Activated naive CD4-positive, alpha-beta T cell treated with anti-CD3 and anti-CD28 coated beads, Interleukin-2, amount 50 U/mL, for 72 hours (primary cell): ENCODE results near the gene IFT52. TPM values are rescaled to one million over a fixed set of nuclear protein-coding genes. Genes with fewer than 3 reads are reported as not detected.
"Not testable (repeated sequence)": the region's sequence is repeated elsewhere in the genome, so short reads cannot be mapped to it uniquely, and the experiment has no call there.

Experiments used
- ATAC-seq, 2 donors: fragments of 150-1000 bp; cut with Tn5 transposase; 2 replicates each; pipeline ENCODE4 v1.10.0; 2021; ENCODE audit warnings: mild to moderate bottlenecking in 2 of 2, moderate library complexity in 2 of 2
- DNase-seq, 2 donors: peaks; one replicate each; pipeline ENCODE4 v3.0.0; 2021 to 2022; ENCODE audit warnings: low spot score in 2 of 2
- H3K27ac Mint-ChIP-seq, 2 donors: one replicate each; pipeline ENCODE4 v1.8.0; 2022; ENCODE audit warnings: mild to moderate bottlenecking in 2 of 2, mixed read lengths in 2 of 2
- H3K36me3 Mint-ChIP-seq, 2 donors: one replicate each; pipeline ENCODE4 v1.8.0; 2022; ENCODE audit warnings: mixed read lengths in 2 of 2
- H3K9me3 Mint-ChIP-seq, 2 donors: one replicate each; pipeline ENCODE4 v1.8.0; 2022; ENCODE audit warnings: mixed read lengths in 2 of 2
- total RNA-seq, 2 donors: library from RNA; stranded (reverse); gene quantifications; one replicate each; pipeline ENCODE4 v1.2.3, GENCODE V29; 2022

Gene IFT52
- total RNA-seq, 2 donors from 2014 or later: 15.4 to 15.5 TPM

DNA sequence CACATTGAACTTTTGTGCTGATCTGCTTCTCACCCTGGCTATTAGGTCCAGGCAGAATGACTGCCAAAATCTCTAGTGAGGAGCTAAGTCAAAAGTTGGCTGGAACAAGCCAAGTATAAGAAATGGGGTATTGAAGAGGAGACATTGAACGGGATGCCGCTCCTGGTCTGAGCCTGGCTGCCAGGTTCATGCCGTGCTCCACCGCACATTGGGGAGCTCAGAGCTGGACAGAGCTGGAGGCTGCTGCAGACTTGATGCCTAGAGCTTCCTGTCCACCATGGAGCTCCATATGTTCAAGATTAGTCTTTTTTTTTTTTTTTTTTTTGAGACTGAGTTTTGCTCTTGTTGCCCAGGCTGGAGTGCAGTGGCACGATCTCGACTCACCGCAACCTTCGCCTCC lies 4.1 kb upstream of the IFT52 start:
- H3K36me3 Mint-ChIP-seq: peaks cover 0 to 6% of the 10 kb centered on the region in 2 donors
- no peaks in the 10 kb centered on the region for H3K9me3 Mint-ChIP-seq
- ATAC-seq (no peak), DNase-seq (no peak)
- H3K27ac Mint-ChIP-seq: no peak overlapping the region

DNA sequence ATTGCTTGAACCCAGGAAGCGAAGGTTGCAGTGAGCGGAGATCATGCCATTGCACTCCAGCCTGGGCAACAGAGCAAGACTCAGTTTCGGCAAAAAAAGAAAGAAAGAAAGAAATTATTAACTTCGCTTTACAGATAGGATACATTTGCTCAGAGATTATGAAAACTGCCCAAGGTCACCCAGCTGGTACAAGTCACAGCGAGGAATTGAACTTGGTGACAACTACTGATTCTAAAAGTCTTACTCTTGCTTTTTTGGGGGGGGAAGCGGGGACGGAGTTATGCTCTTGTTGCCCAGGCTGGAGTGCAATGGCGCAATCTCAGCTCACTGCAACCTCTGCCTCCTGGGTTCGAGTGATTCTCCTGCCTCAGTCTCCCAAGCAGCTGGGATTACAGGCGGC lies 2.2 kb upstream of the IFT52 start:
- not testable (repeated sequence) for ATAC-seq, H3K36me3 Mint-ChIP-seq, H3K9me3 Mint-ChIP-seq, DNase-seq, H3K27ac Mint-ChIP-seq

DNA sequence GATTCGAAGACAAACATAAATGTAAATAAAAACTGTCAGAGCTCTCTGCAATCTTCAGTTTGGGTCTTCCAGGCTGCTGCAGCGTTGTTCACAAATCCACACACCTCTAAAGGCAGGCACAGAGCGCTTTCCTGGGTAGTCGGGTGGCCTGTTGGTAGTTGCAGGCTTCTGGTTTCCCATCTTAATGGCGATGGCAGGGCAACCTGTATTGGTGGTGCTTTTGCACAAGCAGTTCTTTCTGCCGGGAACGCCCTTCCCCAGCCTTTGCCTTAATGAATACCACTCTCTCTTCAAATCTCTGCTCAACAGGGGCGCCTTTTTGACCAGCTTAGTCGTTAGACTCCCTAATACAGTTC lies 723 bp upstream of the IFT52 start:
- Mint-ChIP-seq H3K27ac (peak overlapping the region; percentile 95 to 96), H3K36me3 (peaks cover 0 to 6% of the 10 kb centered on the region in 2 donors), H3K9me3 (no peaks in the 10 kb centered on the region)
- DNase-seq: no peak
- ATAC-seq: peak in 1 of 2 donors; percentile 3

DNA sequence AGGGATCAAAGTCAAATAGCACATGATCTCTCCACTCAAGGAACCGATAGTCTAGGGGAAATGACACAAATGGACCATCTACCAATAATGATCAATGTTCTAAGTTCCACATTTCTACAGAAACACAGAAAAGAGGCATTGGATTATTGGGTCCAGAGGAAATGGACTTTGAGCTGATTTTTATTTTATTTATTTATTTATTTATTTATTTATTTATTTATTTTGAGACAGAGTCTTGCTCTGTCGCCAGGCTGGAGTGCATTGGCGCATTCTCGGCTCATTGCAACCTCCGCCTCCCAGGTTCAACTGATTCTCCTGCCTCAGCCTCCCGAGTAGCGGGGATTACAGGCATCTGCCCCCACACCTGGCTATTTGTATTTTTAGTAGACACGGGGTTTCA lies 11.2 kb downstream of the IFT52 start:
- not testable (repeated sequence) for H3K9me3 Mint-ChIP-seq, H3K36me3 Mint-ChIP-seq, H3K27ac Mint-ChIP-seq, ATAC-seq, DNase-seq

DNA sequence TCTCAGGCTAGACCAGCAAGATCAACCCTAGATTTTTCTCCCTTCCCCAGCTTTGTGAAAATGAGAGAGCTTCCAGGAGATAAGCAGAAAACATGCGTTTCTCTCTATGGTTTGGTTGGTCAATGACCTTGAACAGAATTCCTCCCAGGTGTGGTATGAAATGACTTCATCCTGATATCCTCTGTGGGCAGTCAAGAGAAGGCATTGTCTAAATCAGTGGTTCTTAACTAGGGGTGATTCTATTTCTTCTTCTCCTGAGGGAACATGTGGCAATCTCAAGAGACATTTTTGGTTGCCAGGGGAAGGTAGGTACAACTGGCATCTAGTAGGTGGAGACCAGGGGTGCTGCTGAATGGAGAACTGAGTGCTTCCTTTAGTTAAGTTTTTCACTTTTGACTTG lies 12.4 kb downstream of the IFT52 start:
- DNase-seq: no peak
- Mint-ChIP-seq H3K27ac (no peak overlapping the region), H3K9me3 (no peaks in the 10 kb centered on the region), H3K36me3 (no peaks in the 10 kb centered on the region)
- ATAC-seq: no peak

DNA sequence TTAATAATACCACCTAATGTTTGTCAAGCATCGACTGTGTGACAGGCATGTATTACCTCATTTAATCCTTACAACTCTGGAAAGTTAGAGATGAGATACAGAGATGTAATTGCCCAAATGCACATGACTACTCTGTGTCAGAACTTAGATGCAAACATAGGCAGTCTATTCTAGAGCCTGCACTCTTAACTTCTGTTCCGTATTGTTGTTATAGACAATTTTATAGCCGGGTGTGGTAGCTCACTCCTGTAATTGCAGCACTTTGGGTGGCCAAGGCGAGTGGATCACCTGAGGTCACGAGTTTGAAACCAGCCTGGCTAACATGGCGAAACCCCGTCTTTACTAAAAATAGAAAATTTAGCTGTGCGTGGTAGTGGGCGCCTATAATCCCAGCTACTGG lies 15.0 kb downstream of the IFT52 start:
- DNase-seq (no peak), ATAC-seq (no peak)
- H3K27ac Mint-ChIP-seq: no peak overlapping the region
- H3K9me3 Mint-ChIP-seq: no peaks in the 10 kb centered on the region
- H3K36me3 Mint-ChIP-seq: no peaks in the 10 kb centered on the region

DNA sequence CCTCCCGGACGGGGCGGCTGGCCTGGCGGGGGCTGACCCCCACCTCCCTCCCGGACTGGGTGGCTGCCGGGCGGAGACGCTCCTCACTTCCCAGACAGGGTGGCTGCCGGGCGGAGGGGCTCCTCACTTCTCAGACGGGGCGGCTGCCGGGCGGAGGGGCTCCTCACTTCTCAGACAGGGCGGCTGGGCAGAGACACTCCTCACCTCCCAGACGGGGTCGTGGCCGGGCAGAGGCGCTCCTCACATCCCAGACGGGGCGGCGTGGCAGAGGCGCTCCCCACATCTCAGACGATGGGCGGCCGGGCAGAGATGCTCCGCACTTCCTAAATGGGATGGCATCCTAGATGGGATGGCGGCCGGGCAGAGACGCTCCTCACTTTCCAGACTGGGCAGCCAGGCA lies 16.5 kb downstream of the IFT52 start:
- not testable (repeated sequence) for H3K27ac Mint-ChIP-seq, DNase-seq, H3K36me3 Mint-ChIP-seq, H3K9me3 Mint-ChIP-seq, ATAC-seq

DNA sequence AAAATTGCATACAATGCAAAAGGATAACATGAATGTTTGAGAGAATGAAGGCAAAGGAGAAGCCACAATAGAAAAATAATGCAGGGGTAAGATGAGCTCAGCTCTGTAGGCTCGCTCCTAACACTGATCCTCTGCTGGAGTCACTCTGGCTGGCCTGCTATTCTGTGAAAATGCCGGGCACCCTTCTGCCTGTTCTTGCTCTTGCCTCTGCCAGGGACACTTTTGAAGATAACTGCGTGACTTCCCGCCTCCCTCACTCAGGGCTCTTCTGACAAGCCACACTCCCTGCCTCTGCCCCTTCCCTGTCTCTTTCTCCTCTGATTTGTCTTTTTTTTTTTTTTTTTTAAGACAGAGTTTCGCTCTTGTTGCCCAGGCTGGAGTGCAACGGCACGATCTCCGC lies 40.9 kb downstream of the IFT52 start:
- DNase-seq (no peak), ATAC-seq (no peak)
- no peaks in the 10 kb centered on the region for H3K9me3 Mint-ChIP-seq
- H3K27ac Mint-ChIP-seq: peak overlapping the region in 1 of 2 donors; percentile 46
- peaks cover 0 to 9% of the 10 kb centered on the region in 2 donors for H3K36me3 Mint-ChIP-seq

DNA sequence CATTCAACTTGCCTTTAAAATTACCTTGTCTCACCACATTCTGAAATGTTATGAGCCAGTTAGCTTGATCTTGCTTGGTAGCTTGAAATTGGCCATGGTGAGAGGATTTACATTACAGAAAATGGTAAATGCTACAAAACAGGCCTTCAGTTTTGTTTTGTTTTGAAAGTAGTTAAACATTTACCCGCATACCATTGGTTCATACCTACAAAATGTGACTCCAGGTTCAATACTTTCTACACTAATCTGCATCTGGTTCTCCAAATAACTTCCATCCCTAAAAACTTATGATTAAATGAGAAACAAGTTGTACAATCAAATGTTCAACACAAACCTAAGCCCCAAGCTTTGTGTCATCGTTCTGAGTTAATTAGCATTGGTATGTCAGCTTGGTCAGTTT lies 45.7 kb downstream of the IFT52 start:
- ATAC-seq: no peak
- no peak overlapping the region for H3K27ac Mint-ChIP-seq
- no peaks in the 10 kb centered on the region for H3K9me3 Mint-ChIP-seq
- peaks cover 0 to 4% of the 10 kb centered on the region in 2 donors for H3K36me3 Mint-ChIP-seq
- no peak for DNase-seq

DNA sequence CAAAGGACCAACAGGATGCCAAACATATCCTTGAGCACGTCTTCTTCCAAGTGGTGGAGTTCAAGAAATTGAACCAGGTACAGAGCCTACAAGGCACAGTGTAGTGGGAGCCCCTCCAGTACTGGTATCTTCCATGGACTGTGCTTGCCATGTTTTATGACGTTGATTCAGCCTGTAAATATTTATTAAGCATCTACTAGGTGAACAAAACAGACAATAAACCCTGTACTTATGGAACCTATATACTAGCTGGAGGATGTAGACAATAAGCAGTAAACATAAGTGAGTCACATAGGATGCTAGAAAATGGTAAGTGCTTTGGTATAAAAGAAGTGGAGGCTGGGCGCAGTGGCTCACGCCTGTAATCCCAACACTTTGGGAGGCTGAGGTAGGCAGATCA lies 51.8 kb downstream of the IFT52 start:
- no peaks in the 10 kb centered on the region for H3K36me3 Mint-ChIP-seq

DNA sequence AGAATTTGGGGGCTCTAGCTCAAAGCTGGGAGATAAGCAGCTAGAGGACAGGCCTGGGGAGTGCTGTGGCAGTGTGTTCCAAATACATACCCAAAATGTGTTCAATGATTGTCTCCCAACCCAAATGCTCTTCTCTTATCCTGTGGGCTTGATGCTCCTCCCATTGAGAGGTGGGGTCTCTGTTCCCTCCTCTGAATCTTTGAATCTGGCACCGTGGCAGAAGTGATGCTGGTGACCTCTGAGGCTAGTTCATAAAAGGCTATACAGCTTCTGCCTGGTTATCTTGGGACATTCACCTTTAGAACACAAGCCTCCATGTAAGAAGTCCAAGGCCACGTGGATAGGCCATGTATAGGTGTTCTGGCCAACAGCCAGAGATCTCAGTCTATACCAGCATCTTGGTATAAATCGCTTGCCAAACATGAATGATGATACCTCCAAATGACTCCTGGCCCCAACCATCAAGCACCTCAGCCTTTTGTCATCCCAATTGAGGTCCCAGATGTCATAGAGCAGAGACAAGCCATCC lies 60.3 kb downstream of the IFT52 start:
- H3K36me3 Mint-ChIP-seq: no peaks in the 10 kb centered on the region
- H3K27ac Mint-ChIP-seq: no peak overlapping the region
- ATAC-seq (no peak), DNase-seq (no peak)
- no peaks in the 10 kb centered on the region for H3K9me3 Mint-ChIP-seq

More for the DNA sequence above, 51.8 kb downstream of the IFT52 start:
- Mint-ChIP-seq H3K9me3 (no peaks in the 10 kb centered on the region), H3K27ac (no peak overlapping the region)
- DNase-seq (no peak), ATAC-seq (no peak)

DNA sequence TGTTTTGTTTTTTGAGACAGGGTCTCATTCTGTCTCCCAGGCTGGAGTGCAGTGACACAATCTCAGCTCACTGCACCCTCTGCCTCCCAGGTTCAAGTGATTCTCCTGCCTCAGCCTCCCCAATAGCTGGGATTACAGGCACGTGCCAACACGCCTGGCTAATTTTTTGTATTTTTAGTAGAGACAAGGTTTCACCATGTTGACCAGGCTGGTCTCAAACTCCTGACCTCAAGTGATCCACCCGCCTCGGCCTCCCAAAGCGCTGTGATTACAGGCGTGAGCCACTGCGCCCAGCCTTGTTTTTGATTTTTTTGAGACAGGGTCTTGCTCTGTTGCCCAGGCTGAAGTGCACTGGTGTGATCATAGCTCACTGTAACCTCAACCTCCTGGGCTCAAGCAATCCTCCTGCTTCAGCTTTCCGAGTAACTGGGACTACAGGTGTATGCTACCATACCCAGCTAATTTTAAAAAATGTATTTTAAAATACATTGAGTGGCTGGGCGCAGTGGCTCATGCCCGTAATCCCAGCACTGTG lies 61.0 kb downstream of the IFT52 start:
- ATAC-seq, H3K27ac Mint-ChIP-seq, DNase-seq, H3K9me3 Mint-ChIP-seq, H3K36me3 Mint-ChIP-seq: not testable (repeated sequence)

DNA sequence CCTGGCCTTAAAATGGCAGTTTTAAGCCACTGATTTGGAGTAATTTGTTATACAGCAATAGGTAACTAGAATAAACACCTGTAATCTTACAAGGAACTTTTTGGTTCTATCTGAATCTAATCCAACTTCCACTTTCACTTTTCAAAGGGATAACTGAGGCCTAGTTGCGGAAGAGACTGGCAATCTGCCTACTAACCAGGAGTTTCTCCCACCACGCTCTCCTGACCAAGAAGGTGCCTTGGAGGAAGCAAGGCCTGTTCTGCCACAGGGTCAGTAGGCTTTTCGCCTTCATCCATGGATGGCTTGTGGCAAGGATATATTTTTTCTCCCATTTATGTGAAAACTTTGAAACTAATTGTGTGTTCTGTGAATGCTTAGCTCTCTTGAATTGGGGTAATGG lies 63.2 kb downstream of the IFT52 start:
- ATAC-seq: no peak
- H3K36me3 Mint-ChIP-seq: no peaks in the 10 kb centered on the region

DNA sequence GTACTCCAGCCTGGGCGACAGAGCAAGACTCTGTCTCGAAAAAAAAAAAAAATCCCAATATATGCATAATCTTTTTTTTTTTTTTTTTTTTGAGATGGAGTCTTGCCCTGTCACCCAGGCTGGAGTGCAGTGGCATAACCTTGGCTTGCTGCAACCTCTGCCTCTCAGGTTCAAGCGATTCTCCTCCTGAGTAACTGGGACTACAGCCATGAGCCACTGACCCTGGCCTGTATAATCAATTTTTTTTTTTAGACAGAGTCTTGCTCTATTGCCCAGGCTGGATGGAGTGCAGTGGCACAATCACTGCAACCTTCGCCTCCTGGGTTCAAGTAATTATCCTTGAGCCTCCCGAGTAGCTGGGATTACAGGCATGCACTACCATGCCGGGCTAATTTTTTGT lies 64.4 kb downstream of the IFT52 start:
- ATAC-seq, H3K27ac Mint-ChIP-seq, DNase-seq, H3K36me3 Mint-ChIP-seq, H3K9me3 Mint-ChIP-seq: not testable (repeated sequence)

More for the DNA sequence above, 63.2 kb downstream of the IFT52 start:
- peak overlapping the region in 1 of 2 donors; percentile 20 for H3K27ac Mint-ChIP-seq
- H3K9me3 Mint-ChIP-seq: no peaks in the 10 kb centered on the region
- no peak for DNase-seq

DNA sequence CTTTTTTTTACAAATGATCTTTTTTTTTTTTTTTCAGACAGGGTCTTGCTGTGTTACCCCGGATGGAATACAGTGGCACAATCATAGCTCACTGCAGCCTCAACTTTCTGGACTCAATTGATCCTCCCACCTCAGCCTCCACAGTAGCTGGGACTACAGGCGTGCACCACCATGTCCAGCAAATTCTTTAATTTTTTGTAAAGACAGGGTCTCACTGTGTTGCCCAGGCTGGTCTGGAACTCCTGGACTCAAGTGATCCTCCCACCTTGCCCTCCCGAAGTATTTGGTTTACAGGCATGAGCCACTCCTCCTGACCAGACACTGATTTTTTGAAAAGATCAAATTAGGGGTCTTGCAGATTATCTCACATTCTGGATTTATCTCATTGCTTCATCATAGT lies 65.2 kb downstream of the IFT52 start:
- peak overlapping the region in 1 of 2 donors; percentile 98 for H3K27ac Mint-ChIP-seq
- DNase-seq (no peak), ATAC-seq (no peak)
- H3K9me3 Mint-ChIP-seq: no peaks in the 10 kb centered on the region
- H3K36me3 Mint-ChIP-seq: no peaks in the 10 kb centered on the region

DNA sequence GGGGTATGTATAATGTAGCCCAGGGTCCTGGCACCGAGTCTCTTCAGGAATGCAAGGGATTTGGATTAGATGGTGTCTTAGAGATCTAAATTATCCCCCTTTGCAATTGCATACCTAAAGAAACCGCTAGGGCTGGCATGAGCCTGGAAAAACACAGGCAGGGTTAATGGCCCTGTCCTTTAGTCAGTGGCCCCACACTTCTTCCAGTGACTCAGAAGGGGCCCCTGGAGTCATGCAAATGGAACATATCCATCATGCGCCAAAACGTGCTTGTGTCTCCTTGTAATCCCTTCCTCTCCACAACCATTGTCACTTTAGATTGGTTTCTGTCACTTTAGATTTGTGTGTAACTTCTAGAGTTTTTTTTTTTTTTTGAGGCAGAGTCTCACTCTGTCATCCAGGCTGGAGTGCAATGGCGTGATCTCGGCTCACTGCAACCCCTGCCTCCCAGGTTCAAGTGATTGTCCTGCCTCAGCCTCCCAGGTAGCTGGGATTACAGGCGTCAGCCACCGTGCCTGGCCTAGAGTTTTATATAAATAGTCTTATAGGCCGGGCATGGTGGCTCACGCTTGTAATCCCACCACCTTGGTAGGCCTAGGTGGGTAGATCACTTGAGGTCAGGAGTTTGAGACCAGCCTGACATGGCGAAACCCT lies 67.5 kb downstream of the IFT52 start:
- peak overlapping the region; percentile 98 for H3K27ac Mint-ChIP-seq
- peak; percentile 38 to 80 for DNase-seq

DNA sequence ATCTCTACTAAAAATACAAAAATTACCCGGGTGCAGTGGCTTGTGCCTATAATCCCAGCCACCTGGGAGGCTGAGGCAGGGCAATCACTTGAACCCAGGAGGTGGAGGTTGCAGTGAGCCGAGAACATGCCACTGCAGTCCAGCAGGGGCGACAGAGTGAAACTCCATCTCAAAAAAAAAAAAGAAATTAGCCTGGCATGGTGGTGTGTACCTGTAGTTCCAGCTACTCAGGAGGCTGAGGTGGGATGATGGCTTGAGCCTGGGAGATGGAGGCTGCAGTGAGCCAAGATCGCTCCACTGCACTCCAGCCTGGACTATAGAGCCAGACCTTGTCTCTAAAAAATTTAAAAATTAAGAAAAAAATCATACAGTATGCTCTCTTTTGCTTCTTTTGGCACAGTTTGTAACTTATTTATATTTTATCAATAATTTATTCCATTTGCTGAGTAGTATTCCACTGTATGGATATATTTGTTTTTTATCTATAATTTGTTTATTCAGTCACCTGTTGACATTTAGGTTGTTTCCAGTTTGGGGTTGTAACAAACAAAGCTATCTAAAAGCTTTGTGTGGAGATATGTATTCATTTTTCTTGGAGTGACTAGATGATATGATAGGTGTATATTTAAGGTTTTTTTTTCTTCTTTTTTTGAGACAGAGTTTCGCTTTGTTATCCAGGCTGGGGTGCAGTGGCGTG lies 68.1 kb downstream of the IFT52 start:
- ATAC-seq (no peak), DNase-seq (no peak)
- Mint-ChIP-seq H3K9me3 (no peaks in the 10 kb centered on the region), H3K27ac (peak overlapping the region; percentile 50 to 98), H3K36me3 (no peaks in the 10 kb centered on the region)

More for the DNA sequence above, 67.5 kb downstream of the IFT52 start:
- Mint-ChIP-seq H3K9me3 (no peaks in the 10 kb centered on the region), H3K36me3 (no peaks in the 10 kb centered on the region)
- peak; percentile 82 to 84 for ATAC-seq
